ENCODE results near the gene PSPN.

The PSPN gene

DNA sequence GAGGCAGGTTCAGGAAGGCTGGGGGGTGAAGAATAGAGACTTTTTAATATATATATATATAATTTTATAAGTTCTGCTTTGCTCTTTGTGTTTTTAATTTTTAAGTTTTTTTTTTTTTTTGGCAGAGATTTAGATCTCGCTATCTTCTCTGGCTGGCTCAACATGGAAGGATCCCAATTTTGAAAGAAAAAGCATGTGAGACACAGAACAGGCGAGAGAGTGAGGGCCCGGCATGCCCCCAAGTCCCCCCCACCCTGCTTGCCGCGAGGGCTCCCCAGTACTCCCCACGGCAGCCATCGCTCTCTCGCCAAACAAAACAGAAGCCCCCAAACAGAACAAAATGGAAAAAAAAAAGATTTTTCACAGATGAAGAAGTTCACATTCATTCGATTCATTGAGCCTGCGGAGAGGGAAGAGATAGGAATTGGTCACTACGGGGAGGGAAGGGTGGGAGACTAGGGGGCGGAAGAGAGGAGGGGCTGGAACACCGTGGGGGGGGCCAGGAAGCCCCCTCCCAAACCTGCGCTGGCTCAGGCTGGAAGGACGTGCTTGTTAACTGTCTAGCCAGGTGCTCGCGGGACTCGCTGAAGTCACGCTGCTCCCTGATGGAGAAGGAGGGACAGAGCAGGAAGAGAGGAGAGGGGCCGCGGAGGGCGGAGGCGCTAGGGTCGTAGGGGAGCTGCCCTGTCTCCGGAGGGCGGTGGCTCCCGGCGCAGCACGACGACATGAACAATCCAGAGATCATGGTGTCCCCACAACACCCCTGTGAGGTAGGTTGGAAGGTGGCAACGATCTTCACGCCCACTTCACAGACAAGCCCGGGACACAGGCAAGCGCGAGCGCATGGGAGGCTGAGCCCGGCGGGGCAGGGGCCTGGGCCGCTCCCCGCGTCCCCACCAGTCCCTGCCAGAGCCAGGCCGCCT is 38.2 kb upstream of the PSPN start:
- no peak for DNase-seq (ENCODE audit: low read depth, low spot score)
- CTCF ChIA-PET: interaction anchor here (0.6 kb wide), 1 partner anchor 49 kb away, joined by 3 read pairs; no protein-coding TSS in a partner anchor

DNA sequence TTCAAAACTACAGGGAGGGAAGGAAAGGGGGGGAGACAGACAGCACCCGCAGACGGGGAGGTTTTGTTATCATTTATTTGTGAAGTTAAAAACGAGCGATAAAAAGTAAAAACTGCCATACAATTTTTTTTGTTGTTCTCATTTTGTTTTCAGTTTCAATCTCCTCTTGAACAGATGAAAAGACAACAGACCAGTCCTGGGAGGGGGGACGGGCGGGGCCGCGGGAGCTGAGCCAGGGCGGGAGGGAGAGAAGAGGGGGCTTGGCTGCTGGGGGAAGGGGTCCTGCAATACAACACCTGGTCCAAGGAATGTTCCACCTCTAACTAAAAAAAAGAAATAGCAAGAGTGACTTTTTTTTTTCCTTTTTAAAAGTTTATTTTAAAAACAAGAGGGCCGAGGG is 37.6 kb upstream of the PSPN start:
- POLR2A ChIA-PET: no interaction called here
- CTCF ChIA-PET: interaction anchor here (0.6 kb wide), 1 partner anchor 49 kb away, joined by 3 read pairs; no protein-coding TSS in a partner anchor
- no peak overlapping the region for H3K4me3 ChIP-seq (ENCODE audit: low read depth, low read length)
- no peak for DNase-seq (ENCODE audit: low read depth, low spot score)
- TF ChIP-seq, protein P1, sequence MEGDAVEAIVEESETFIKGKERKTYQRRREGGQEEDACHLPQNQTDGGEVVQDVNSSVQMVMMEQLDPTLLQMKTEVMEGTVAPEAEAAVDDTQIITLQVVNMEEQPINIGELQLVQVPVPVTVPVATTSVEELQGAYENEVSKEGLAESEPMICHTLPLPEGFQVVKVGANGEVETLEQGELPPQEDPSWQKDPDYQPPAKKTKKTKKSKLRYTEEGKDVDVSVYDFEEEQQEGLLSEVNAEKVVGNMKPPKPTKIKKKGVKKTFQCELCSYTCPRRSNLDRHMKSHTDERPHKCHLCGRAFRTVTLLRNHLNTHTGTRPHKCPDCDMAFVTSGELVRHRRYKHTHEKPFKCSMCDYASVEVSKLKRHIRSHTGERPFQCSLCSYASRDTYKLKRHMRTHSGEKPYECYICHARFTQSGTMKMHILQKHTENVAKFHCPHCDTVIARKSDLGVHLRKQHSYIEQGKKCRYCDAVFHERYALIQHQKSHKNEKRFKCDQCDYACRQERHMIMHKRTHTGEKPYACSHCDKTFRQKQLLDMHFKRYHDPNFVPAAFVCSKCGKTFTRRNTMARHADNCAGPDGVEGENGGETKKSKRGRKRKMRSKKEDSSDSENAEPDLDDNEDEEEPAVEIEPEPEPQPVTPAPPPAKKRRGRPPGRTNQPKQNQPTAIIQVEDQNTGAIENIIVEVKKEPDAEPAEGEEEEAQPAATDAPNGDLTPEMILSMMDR (IDR thresholded peaks at IDR 0.05; ENCODE audit: insufficient read depth, low read length, missing control alignments): no peak

More for the DNA sequence above, 38.2 kb upstream of the PSPN start:
- POLR2A ChIA-PET: no interaction called here
- TF ChIP-seq, protein P1 (IDR thresholded peaks at IDR 0.05; ENCODE audit: insufficient read depth, low read length, missing control alignments): no peak
- no peak overlapping the region for H3K4me3 ChIP-seq (ENCODE audit: low read depth, low read length)

DNA sequence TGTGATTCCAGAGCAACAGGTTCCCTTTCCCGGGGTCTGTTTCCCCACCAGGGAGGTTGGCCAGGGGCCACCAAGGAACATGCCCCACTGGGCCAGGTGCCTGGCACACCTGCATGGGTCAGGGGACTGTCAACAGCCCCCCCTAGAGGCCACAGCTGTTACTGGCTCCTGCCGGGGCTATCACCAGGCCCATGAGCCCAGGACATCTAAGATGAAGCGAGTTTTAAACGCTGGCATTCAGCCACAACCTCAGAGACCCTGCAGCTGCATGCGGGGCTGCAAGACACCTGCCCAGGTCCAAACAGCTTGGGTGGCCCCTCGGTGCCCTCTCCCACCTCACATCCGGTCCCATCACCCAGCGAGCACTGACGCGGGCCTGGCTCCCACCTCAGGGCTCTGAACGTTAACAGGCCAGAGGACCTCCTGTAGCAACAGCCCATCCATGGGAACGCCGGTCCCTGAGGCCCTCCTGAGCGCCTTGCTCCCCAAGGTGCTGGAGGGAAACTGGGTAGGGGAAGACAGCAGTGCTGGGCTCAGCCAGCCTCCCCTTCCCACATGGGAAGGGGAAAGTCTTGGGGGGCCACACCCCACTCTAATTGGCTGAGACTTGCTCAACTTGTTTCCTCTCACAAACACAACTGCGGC is 36.8 kb upstream of the PSPN start:
- CTCF ChIA-PET: interaction anchor here (1.6 kb wide), 1 partner anchor 9 kb away, joined by 5 read pairs; no protein-coding TSS in a partner anchor
- DNase-seq (ENCODE audit: low read depth, low spot score): no peak
- TF ChIP-seq, protein P1 (IDR thresholded peaks at IDR 0.05; ENCODE audit: insufficient read depth, low read length, missing control alignments): peak; percentile 48
- no peak overlapping the region for H3K4me3 ChIP-seq (ENCODE audit: low read depth, low read length)
- POLR2A ChIA-PET: no interaction called here

DNA sequence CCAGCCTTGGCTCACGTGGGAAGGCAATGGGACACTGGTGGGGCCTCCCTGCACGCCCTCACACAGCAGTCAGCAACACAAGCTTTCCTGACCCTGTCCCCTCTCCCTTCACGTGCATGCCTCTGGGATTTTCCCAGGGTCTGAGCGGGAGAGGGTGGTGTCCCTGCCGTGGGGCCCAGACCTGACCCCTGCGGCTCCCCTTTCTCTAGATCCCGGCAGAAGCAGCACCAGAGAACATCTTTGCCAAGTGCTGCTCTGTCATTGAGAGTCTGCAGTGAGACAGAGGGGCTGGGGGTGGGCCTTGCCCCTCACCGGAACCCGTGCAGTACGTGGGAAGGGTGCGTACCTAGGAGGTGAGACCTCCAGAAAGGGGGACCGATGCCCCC is 36.3 kb upstream of the PSPN start:
- TF ChIP-seq, protein P1 (IDR thresholded peaks at IDR 0.05; ENCODE audit: insufficient read depth, low read length, missing control alignments): no peak
- ChIA-PET CTCF (interaction anchor here (1.1 to 1.6 kb wide), 2 partner anchors 8 to 10 kb away, joined by 4 to 5 read pairs; no protein-coding TSS in a partner anchor), POLR2A (no interaction called here)
- no peak overlapping the region for H3K4me3 ChIP-seq (ENCODE audit: low read depth, low read length)
- DNase-seq (ENCODE audit: low read depth, low spot score): no peak

DNA sequence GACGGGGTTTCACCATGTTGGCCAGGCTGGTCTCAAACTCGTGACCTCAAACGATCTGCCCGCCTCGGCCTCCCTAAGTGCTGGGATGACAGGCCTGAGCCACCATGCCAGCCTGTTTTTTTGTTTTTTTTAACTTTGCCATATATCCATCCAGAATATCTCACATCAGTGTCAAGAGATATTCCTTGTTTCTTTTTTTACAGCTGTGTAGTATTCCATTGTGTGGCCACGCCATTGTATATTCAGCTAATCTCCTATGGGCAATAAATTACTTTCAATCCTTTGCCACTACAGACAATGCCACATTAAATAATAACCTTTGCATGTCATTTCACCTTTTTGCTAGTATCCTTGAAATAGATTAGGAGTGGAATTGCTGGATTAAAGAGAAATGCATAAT is 33.6 kb upstream of the PSPN start:
- H3K4me3 ChIP-seq (ENCODE audit: low read depth, low read length): no peak overlapping the region
- no peak for DNase-seq (ENCODE audit: low read depth, low spot score)
- TF ChIP-seq, protein P1 (IDR thresholded peaks at IDR 0.05; ENCODE audit: insufficient read depth, low read length, missing control alignments): no peak
- ChIA-PET POLR2A (no interaction called here), CTCF (interaction anchor here (0.6 kb wide), 1 partner anchor 286 kb away, joined by 3 read pairs; no protein-coding TSS in a partner anchor)

DNA sequence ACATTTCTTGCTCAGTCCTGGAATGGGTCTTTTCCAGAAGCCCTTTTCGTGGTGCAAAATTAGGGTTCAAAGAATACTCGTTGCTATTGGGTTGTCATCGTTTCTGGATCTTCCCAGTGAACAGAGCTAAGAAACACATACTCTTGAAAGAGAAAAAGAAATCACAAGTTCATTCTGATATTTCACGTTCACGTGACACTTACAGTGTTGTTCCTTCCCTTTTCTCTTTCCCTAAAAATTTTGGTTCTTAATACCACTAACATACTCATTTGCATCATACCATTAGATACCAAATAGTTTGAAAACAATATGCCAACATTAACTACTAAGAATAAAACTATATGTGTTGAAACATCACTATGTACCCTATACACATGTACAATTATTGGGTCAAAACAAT is 30.7 kb upstream of the PSPN start:
- DNase-seq (ENCODE audit: low read depth, low spot score): no peak
- TF ChIP-seq, protein P1 (IDR thresholded peaks at IDR 0.05; ENCODE audit: insufficient read depth, low read length, missing control alignments): no peak
- ChIA-PET CTCF (interaction anchor here (1.4 kb wide), 1 partner anchor 13 kb away, joined by 3 read pairs; no protein-coding TSS in a partner anchor), POLR2A (no interaction called here)
- no peak overlapping the region for H3K4me3 ChIP-seq (ENCODE audit: low read depth, low read length)
